ENCODE data around the gene NRN1. TPM values are rescaled to one million over a fixed set of nuclear protein-coding genes. Genes with fewer than 3 reads are reported as not detected.

NRN1 gene
- total RNA-seq, 3 donors from 2014 or later: 8.9 to 81.4 (median 24.6) TPM

DNA sequence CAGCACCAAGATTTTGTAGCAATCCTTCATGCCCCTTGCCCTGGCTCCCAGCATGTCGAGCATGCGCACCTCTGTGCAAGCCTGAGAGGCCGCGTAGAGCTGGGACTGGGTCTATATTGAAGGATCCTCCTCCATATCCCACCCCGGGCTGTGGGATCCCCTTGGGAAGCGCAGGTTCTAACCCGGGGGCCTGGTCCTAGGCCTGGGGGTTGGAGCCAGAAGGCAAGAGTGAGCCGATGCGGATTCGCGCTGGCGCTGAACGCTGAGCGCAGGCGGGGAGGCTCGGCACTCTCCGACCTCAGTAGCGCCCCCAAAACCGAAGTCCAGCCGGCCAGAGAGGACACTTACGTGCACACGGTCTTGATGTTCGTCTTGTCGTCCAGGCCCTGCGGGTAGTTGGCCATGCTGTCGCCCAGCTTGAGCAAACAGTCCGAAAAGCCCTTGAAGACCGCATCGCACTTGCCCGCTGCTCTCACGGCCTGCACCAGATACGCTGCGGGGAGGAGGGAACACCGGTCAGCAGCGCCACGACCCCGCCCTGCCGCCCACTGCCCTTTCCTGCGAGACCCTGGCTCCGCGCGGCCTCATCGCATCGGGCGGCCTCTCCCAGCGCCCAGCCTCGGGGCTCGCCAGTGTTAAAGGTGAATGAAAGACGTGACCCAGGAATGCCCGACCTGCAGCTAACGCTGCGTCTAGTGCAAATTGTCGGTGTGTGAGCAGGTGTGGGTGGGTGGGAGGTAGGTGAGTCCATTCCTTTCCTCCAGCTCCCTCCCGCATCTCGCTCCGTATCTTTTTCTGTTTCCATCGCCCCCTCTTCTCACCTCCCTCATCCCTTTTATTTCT is 4.5 kb downstream of the NRN1 start:
- H3K36me3 ChIP-seq: no peaks in the 10 kb centered on the region
- peaks cover 15 to 99% of the 10 kb centered on the region in 2 donors for H3K27me3 ChIP-seq
- no peak for TF ChIP-seq CTCF (IDR thresholded peaks at IDR 0.05)
- TF ChIP-seq POLR2AphosphoS5 (IDR thresholded peaks at IDR 0.05): no peak
- TF ChIP-seq POLR2A (IDR thresholded peaks at IDR 0.05): no peak
- DNase-seq (ENCODE audit: low spot score in 2 of 2): no peak
- peak overlapping the region in 2 of 3 donors; percentile 57 to 69 for H3K4me3 ChIP-seq
- peaks cover 0 to 5% of the 10 kb centered on the region in 2 donors for H3K9me3 ChIP-seq
- peaks cover 4 to 7% of the 10 kb centered on the region in 2 donors for H3K4me1 ChIP-seq
- intact Hi-C loops (cut with DNase I; ENCODE audit: low total_unique reads): no loop called here
- H3K27ac ChIP-seq: no peak overlapping the region

DNA sequence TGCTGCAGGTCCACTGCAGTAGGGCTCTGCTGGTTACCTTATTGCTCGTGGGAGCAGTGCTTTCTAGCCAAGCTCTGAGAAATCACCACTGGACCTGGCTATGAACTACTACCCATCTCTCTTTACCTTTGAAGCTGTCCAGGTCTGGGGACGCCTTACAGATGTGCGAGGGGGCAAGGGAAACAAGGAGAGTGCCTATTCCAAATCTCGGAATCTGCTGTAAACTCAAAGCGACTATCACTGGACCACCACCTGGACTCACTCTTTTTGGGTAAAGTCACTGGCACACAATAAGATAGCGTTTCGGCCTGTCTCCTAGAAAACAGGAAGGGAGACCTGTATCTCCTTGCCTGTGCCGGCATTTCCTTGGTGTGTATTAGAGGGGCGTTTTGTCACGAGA is 5.3 kb downstream of the NRN1 start:
- DNase-seq (ENCODE audit: low spot score in 2 of 2): no peak
- Histone ChIP-seq H3K9me3 (peaks cover 0 to 5% of the 10 kb centered on the region in 2 donors), H3K36me3 (no peaks in the 10 kb centered on the region), H3K27ac (no peak overlapping the region), H3K4me3 (peak overlapping the region in 1 of 3 donors; percentile 7), H3K27me3 (peaks cover 10 to 99% of the 10 kb centered on the region in 2 donors), H3K4me1 (peaks cover 5 to 9% of the 10 kb centered on the region in 2 donors)
- TF ChIP-seq POLR2AphosphoS5 (IDR thresholded peaks at IDR 0.05) (no peak), CTCF (IDR thresholded peaks at IDR 0.05) (no peak), POLR2A (IDR thresholded peaks at IDR 0.05) (no peak)
- intact Hi-C loops (cut with DNase I; ENCODE audit: low total_unique reads): no loop called here

- H3K9me3 ChIP-seq: peaks cover 0 to 5% of the 10 kb centered on the region in 2 donors
These were observed 6.8 kb downstream of the NRN1 start for GRCh38 chr6:5999688-6000608.

More at GRCh38 chr6:5999688-6000608, 6.8 kb downstream of the NRN1 start:
- intact Hi-C loops (cut with DNase I; ENCODE audit: low total_unique reads): no loop called here
- Histone ChIP-seq H3K27me3 (peaks cover 4 to 99% of the 10 kb centered on the region in 2 donors), H3K4me3 (peak overlapping the region; percentile 34 to 56 (median 36)), H3K36me3 (no peaks in the 10 kb centered on the region), H3K4me1 (peaks cover 5 to 9% of the 10 kb centered on the region in 2 donors), H3K27ac (peak overlapping the region; percentile 64 to 78)
- DNase-seq (ENCODE audit: low spot score in 2 of 2): no peak
- no peak for TF ChIP-seq POLR2A (IDR thresholded peaks at IDR 0.05)
- TF ChIP-seq CTCF (IDR thresholded peaks at IDR 0.05): no peak
- TF ChIP-seq POLR2AphosphoS5 (IDR thresholded peaks at IDR 0.05): no peak
